ENCODE data around the gene NPFF.

DNA sequence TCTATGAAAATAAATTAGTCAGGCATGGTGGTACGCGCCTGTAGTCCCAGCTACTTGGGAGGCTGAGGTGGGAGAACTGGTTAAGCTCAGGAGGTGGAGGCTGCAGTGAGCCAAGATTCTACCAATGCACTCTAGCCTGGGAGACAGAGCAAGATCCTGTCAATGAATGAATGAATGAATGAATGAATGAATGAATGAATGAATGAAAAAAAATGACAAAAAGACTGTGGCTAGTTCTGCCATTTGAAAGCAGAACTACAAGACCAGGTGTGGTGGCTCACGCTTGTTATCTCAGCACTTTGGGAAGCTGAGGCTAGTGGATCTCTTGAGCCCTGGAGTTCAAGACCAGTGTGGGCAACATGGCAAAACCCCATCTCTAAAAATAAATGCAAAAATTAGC is 32.2 kb upstream of the NPFF start:
- no peak for TF ChIP-seq POLR2A (IDR thresholded peaks at IDR 0.05; ENCODE audit: low read depth, low read length)
- TF ChIP-seq, protein P1, sequence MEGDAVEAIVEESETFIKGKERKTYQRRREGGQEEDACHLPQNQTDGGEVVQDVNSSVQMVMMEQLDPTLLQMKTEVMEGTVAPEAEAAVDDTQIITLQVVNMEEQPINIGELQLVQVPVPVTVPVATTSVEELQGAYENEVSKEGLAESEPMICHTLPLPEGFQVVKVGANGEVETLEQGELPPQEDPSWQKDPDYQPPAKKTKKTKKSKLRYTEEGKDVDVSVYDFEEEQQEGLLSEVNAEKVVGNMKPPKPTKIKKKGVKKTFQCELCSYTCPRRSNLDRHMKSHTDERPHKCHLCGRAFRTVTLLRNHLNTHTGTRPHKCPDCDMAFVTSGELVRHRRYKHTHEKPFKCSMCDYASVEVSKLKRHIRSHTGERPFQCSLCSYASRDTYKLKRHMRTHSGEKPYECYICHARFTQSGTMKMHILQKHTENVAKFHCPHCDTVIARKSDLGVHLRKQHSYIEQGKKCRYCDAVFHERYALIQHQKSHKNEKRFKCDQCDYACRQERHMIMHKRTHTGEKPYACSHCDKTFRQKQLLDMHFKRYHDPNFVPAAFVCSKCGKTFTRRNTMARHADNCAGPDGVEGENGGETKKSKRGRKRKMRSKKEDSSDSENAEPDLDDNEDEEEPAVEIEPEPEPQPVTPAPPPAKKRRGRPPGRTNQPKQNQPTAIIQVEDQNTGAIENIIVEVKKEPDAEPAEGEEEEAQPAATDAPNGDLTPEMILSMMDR (IDR thresholded peaks at IDR 0.05; ENCODE audit: extremely low read depth in 1 of 2, insufficient read depth in 1 of 2, low read depth in 1 of 2, low read length in 2 of 2), result no peak

Measured in endothelial cell of umbilical vein (primary cell).